ENCODE results near the gene ANKRD12. TPM values are rescaled to one million over a fixed set of nuclear protein-coding genes. Genes with fewer than 3 reads are reported as not detected.

ANKRD12 gene
- total RNA-seq, 2 experiments from 2014 or later: 62.5 to 68.4 TPM

DNA sequence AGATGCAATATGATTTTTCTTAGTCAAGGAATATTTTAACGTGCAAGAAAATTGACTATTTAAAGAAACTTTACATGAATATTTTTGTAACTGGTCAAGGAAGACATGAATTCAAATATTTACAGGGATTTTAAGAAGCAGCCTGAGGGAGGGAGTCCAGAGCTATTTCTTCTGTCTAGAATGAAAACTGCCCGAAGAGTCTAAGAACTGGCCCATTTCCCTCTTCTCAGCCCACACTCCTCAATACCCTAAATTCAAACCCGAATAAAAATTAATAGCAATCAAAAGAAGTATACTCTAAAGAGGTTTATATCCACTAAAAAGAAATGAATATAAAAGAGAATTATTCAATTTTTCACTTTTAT, 40.6 kb upstream of the ANKRD12 start:
- H3K36me3 Mint-ChIP-seq (ENCODE audit: low read depth): peaks cover under 1% of the 10 kb centered on the region
- ChIA-PET CTCF (interaction anchor here (0.6 to 1.4 kb wide), 3 partner anchors 14 to 55 kb away, joined by 3 to 4 read pairs (median 3); no protein-coding TSS in a partner anchor), POLR2A (interaction anchor here (0.9 to 8.3 kb wide), 6 partner anchors 11 to 41 kb away, joined by 3 to 64 read pairs (median 23); partner anchors contain the start of gene ANKRD12)
- no peaks in the 10 kb centered on the region for H3K27me3 Mint-ChIP-seq
- no peak for DNase-seq
- H3K4me3 Mint-ChIP-seq: peak overlapping the region; percentile 51
- intact Hi-C loops (cut with micrococcal nuclease): no loop called here
- ATAC-seq: no peak
- peak overlapping the region; percentile 96 for H3K27ac Mint-ChIP-seq
- H3K9me3 Mint-ChIP-seq: no peaks in the 10 kb centered on the region
- TF ChIP-seq CTCF (IDR thresholded peaks at IDR 0.05): no peak
- H3K4me1 Mint-ChIP-seq (ENCODE audit: low read depth): peaks cover 56% of the 10 kb centered on the region

GRCh38 chr18:9096685-9097084, 39.9 kb upstream of the ANKRD12 start:
- Mint-ChIP-seq H3K27me3 (no peaks in the 10 kb centered on the region), H3K36me3 (ENCODE audit: low read depth) (peaks cover 2% of the 10 kb centered on the region), H3K4me1 (ENCODE audit: low read depth) (peaks cover 53% of the 10 kb centered on the region), H3K4me3 (no peak overlapping the region), H3K9me3 (no peaks in the 10 kb centered on the region), H3K27ac (peak overlapping the region; percentile 83)
- CTCF ChIA-PET: interaction anchor here (1.0 to 1.4 kb wide), 3 partner anchors 13 to 45 kb away, joined by 3 to 4 read pairs (median 3); no protein-coding TSS in a partner anchor
- POLR2A ChIA-PET: interaction anchor here (0.9 to 8.3 kb wide), 10 partner anchors 9 to 42 kb away, joined by 3 to 64 read pairs (median 6); partner anchors contain the start of gene ANKRD12
- intact Hi-C loops (cut with micrococcal nuclease): no loop called here
- no peak for TF ChIP-seq CTCF (IDR thresholded peaks at IDR 0.05)
- DNase-seq (no peak), ATAC-seq (no peak)

DNA sequence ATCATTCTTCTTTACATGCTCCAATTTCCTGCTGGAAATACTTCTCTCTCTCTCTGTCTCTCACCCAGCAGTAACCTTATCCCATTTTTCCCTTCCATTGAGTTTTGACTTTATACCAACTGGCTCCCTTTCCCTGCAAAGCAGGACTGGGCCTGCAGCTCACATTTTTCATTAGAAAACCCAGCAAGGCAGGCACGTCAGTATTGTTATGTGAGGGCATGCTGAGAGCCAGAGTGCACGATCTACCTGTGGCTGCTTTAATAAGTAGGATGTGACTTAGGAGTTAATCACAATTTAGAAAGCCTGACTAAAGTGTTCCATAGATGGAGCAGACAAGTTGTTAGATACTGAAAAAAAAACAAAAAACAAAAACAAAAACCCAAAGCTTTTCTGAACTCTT, 39.2 kb upstream of the ANKRD12 start:
- POLR2A ChIA-PET: interaction anchor here (0.6 to 8.3 kb wide), 12 partner anchors 9 to 41 kb away, joined by 3 to 64 read pairs (median 4); partner anchors contain the start of gene ANKRD12
- DNase-seq (no peak), ATAC-seq (no peak)
- intact Hi-C loops (cut with micrococcal nuclease): no loop called here
- H3K4me1 Mint-ChIP-seq (ENCODE audit: low read depth): peaks cover 53% of the 10 kb centered on the region
- H3K27me3 Mint-ChIP-seq: no peaks in the 10 kb centered on the region
- no peaks in the 10 kb centered on the region for H3K9me3 Mint-ChIP-seq
- no peak for TF ChIP-seq CTCF (IDR thresholded peaks at IDR 0.05)
- H3K27ac Mint-ChIP-seq: peak overlapping the region; percentile 83
- CTCF ChIA-PET: interaction anchor here (1.2 to 1.3 kb wide), 2 partner anchors 24 to 45 kb away, joined by 3 read pairs; no protein-coding TSS in a partner anchor
- H3K36me3 Mint-ChIP-seq (ENCODE audit: low read depth): peaks cover 2% of the 10 kb centered on the region
- H3K4me3 Mint-ChIP-seq: no peak overlapping the region

- intact Hi-C loops (cut with micrococcal nuclease): loop anchor here (5.0 kb wide), 1 partner anchor 37 kb away; the partner anchor contains the start of gene ANKRD12
- DNase-seq (no peak), ATAC-seq (no peak)
- peaks cover 38% of the 10 kb centered on the region for H3K4me1 Mint-ChIP-seq (ENCODE audit: low read depth)
- H3K4me3 Mint-ChIP-seq: peak overlapping the region; percentile 43
- peaks cover 31% of the 10 kb centered on the region for H3K36me3 Mint-ChIP-seq (ENCODE audit: low read depth)
- POLR2A ChIA-PET: interaction anchor here (0.7 to 8.2 kb wide), 7 partner anchors 10 to 38 kb away, joined by 3 to 155 read pairs (median 43); partner anchors contain the start of gene ANKRD12
- peak overlapping the region; percentile 61 for H3K27ac Mint-ChIP-seq
- H3K27me3 Mint-ChIP-seq: no peaks in the 10 kb centered on the region
- no peak for TF ChIP-seq CTCF (IDR thresholded peaks at IDR 0.05)
- no peaks in the 10 kb centered on the region for H3K9me3 Mint-ChIP-seq
- CTCF ChIA-PET: interaction anchor here (4.6 kb wide), 1 partner anchor 18 kb away, joined by 27 read pairs; no protein-coding TSS in a partner anchor
Observed at GRCh38 chr18:9100796-9101195, 35.8 kb upstream of the ANKRD12 start.
